GM12878 (cell line): Measurements from ENCODE around the gene PERCC1. TPM values are rescaled to one million over a fixed set of nuclear protein-coding genes. Genes with fewer than 3 reads are reported as not detected.

Experiments used
- ATAC-seq: fragments of 200-7000 bp; cut with Tn5 transposase; 3 replicates; pipeline ENCODE4 v1.9.1; 2020; ENCODE audit warnings: mild to moderate bottlenecking, moderate library complexity
- BruUV-seq: library from RNA; stranded (reverse); fragments of 400-500 nt; replicated peaks from 2 replicates; lab custom pipeline; 2021; lab: Mats Ljungman, UMichigan
- CTCF ChIA-PET: fragments of 300-600 bp; sonication (Branson Sonifier 250); formaldehyde crosslinking; extraction: SDS; loops from one replicate; lab custom pipeline; 2021; ENCODE audit warnings: inconsistent platforms; lab: Yijun Ruan, JAX
- POLR2A ChIA-PET: fragments of 350-600 bp; formaldehyde crosslinking; extraction: SDS; loops from one replicate; lab custom pipeline; 2021; ENCODE audit warnings: inconsistent platforms; lab: Charles Lee
- RAD21 ChIA-PET: fragments of 300-600 bp; sonication (Branson Sonifier 250); formaldehyde crosslinking; loops from one replicate; lab custom pipeline; 2023; ENCODE audit warnings: antibody characterized with exemption; ENCODE audit not compliant: unreplicated experiment; lab: Charles Lee
- SMC1A ChIA-PET: fragments of 300-600 bp; sonication (Branson Sonifier 250); formaldehyde crosslinking; loops from one replicate; lab custom pipeline; 2023; ENCODE audit not compliant: unreplicated experiment, uncharacterized antibody; lab: Charles Lee
- DNase-seq: peaks from one replicate; pipeline ENCODE4 v3.0.0-alpha.2; 2011; ENCODE audit warnings: low read depth, low spot score
- FAIRE-seq: peaks from 3 replicates; lab custom pipeline; 2011; peaks lifted over from hg19 to GRCh38; lab: Jason Lieb, UNC
- H2AFZ ChIP-seq: 2 replicates; pipeline ENCODE4 v1.6.0; 2011; ENCODE audit warnings: low read depth, low read length, control low read depth; ENCODE audit not compliant: control insufficient read depth
- H3K27ac ChIP-seq: 2 replicates; pipeline ENCODE4 v1.5.1; 2011; ENCODE audit warnings: control low read depth; ENCODE audit not compliant: control insufficient read depth, insufficient read depth
- H3K27me3 ChIP-seq, 2 experiments: replicated peaks in 1 of 2; 2 replicates each; pipeline versions ENCODE4 v1.6.0 to v1.6.1; 2011; ENCODE audit warnings: low read length in 1 of 2; ENCODE audit not compliant: control insufficient read depth in 2 of 2, insufficient read depth in 2 of 2
- H3K36me3 ChIP-seq, 2 experiments: 2 replicates each; pipeline ENCODE4 v1.5.1; 2011; ENCODE audit warnings: low read length in 1 of 2; ENCODE audit not compliant: control insufficient read depth in 2 of 2, insufficient read depth in 2 of 2
- H3K4me1 ChIP-seq: 2 replicates; pipeline ENCODE4 v1.6.1; 2011; ENCODE audit warnings: mild to moderate bottlenecking, low read length, moderate library complexity, mixed read lengths; ENCODE audit not compliant: control insufficient read depth, insufficient read depth
- H3K4me2 ChIP-seq: 2 replicates; pipeline ENCODE4 v1.6.0; 2011; ENCODE audit warnings: control low read depth; ENCODE audit not compliant: control insufficient read depth, insufficient read depth
- H3K4me3 ChIP-seq: fragments of 200-600 bp; sonication (generic); 2 replicates; pipeline ENCODE4 v1.5.1; 2016
- H3K79me2 ChIP-seq: 2 replicates; pipeline ENCODE4 v1.6.0; 2011; ENCODE audit warnings: low read length; ENCODE audit not compliant: control insufficient read depth, insufficient read depth
- H3K9ac ChIP-seq: 2 replicates; pipeline ENCODE4 v1.8.0; 2011; ENCODE audit warnings: low read length, control low read depth, mixed read lengths; ENCODE audit not compliant: control insufficient read depth, insufficient read depth
- H3K9me3 ChIP-seq: replicated peaks from 3 replicates; pipeline ENCODE4 v1.5.1; 2011; ENCODE audit warnings: mild to moderate bottlenecking, low read length; ENCODE audit not compliant: control insufficient read depth, insufficient read depth
- H4K20me1 ChIP-seq: 2 replicates; pipeline ENCODE4 v1.6.0; 2011; ENCODE audit not compliant: control insufficient read depth, insufficient read depth
- CHD4 ChIP-seq: fragments of 200-600 bp; sonication (generic); IDR thresholded peaks from 2 replicates; pipeline ENCODE4 v1.6.1; 2016; ENCODE audit warnings: mild to moderate bottlenecking
- E2F8 ChIP-seq: fragments of 450-650 bp; IDR thresholded peaks from 2 replicates; pipeline ENCODE4 v1.6.1; 2018; ENCODE audit warnings: mild to moderate bottlenecking, low read depth, moderate library complexity; ENCODE audit not compliant: partially characterized antibody
- ESRRA ChIP-seq: IDR thresholded peaks from 2 replicates; pipeline ENCODE4 v1.6.1; 2012; ENCODE audit warnings: mild to moderate bottlenecking, low read length, improper control_type of control experiment
- ETV6 ChIP-seq, 2 experiments: fragments of 450-650 bp in 1 of 2; IDR thresholded peaks in 1 of 2; conservative IDR thresholded peaks in 1 of 2; 2 replicates each; pipeline ENCODE4 v1.6.1; 2014; ENCODE audit warnings: antibody characterized with exemption in 1 of 2, borderline replicate concordance in 1 of 2, low read depth in 1 of 2, mild to moderate bottlenecking in 1 of 2, moderate library complexity in 1 of 2
- NFYB ChIP-seq: IDR thresholded peaks from 2 replicates; pipeline ENCODE4 v1.6.1; 2011; ENCODE audit warnings: low read depth, mild to moderate bottlenecking, low read length, improper control_type of control experiment, moderate library complexity; ENCODE audit not compliant: insufficient read depth
- SIX5 ChIP-seq: IDR thresholded peaks from 2 replicates; pipeline ENCODE4 v1.6.1; 2011; ENCODE audit warnings: mild to moderate bottlenecking, low read depth, low read length, moderate library complexity; ENCODE audit not compliant: severe bottlenecking
- whole genome bisulfite sequencing: methylation state at CpG from one replicate; pipeline ENCODE4 v1.1.6; 2016; ENCODE audit warnings: low lambda C conversion rate; ENCODE audit not compliant: insufficient replicate concordance, insufficient coverage; ENCODE audit errors: missing lambda C conversion rate; 5-methylcytosine and 5-hydroxymethylcytosine counted together
- in situ Hi-C: fragments of 300-500 bp; cut with MboI; formaldehyde crosslinking; loops from 9 replicates; pipeline ENCODE4 v1.14.3; 2018; ENCODE audit warnings: mixed read lengths
- intact Hi-C: fragments of 100-400 bp; cut with micrococcal nuclease; formaldehyde crosslinking; loops from one replicate; pipeline ENCODE4 v1.14.2; 2022; ENCODE audit not compliant: unreplicated experiment
- polyA plus RNA-seq, 11 experiments: library from polyadenylated mRNA; depleted of rRNA in 4 of 11; unstranded in 6 of 11; stranded (reverse) in 5 of 11; fragments of >200 nt; fragmentation: Nextera tagmentation in 4 of 11; fragmentation: Illumina TruSeq in 1 of 11; extraction: Ambion mirVana in 4 of 11; extraction: Trizol in 1 of 11; gene quantifications; 1 replicate in 1 of 11; 2 replicates in 10 of 11; pipeline versions ENCODE4 v1.2.1 to v1.2.3, GENCODE V29; 2011 to 2016; ENCODE audit warnings: inconsistent platforms in 2 of 11, missing spikeins in 2 of 11, low read depth in 1 of 11
- total RNA-seq, 4 experiments: library from RNA; depleted of rRNA in 3 of 4; stranded (reverse); fragments of >200 nt in 3 of 4; fragmentation: Illumina TruSeq in 1 of 4; extraction: Trizol in 1 of 4; gene quantifications; 2 replicates each; pipeline versions ENCODE4 v1.2.1 to v1.2.3, GENCODE V29; 2013 to 2021

Gene PERCC1
- total and polyA plus RNA-seq, 10 of the 15 experiments (the other 5 are each of a cell fraction or from before 2014, with no cell fraction given) = not detected

GRCh38 chr16:1434644-1435592, 4.0 kb downstream of the PERCC1 start:
- no TSS peak for BruUV-seq

More at GRCh38 chr16:1434644-1435592, 4.0 kb downstream of the PERCC1 start:
- ChIA-PET SMC1A (no interaction called here), RAD21 (no interaction called here), CTCF (no interaction called here), POLR2A (no interaction called here)
- no peaks in the 10 kb centered on the region for H3K4me1 ChIP-seq
- TF ChIP-seq E2F8 (no peak), CHD4 (no peak), SIX5 (no peak), ETV6 (conservative IDR thresholded peaks at IDR 0.05 in 1 of 2, IDR thresholded peaks at IDR 0.05 in 1 of 2; ENCODE audit: borderline replicate concordance in 1 of 2, low read depth in 1 of 2) (no peak), NFYB (no peak), ESRRA (no peak)
- no peaks in the 10 kb centered on the region for H3K36me3 ChIP-seq
- H3K9me3 ChIP-seq = no peaks in the 10 kb centered on the region
- DNase-seq (no peak), ATAC-seq (no peak), FAIRE-seq (no peak)
- intact Hi-C loops (no loop called here), in situ Hi-C loops (no loop called here)
- no peak overlapping the region for H3K4me3 ChIP-seq
- H3K9ac ChIP-seq = no peak overlapping the region
- H2AFZ ChIP-seq = no peak overlapping the region
- 75% methylated on average over 38 of the region's 40 CpGs for WGBS
- no peak overlapping the region for H3K4me2 ChIP-seq
- no peak overlapping the region for H3K27ac ChIP-seq
- no peaks in the 10 kb centered on the region for H3K79me2 ChIP-seq
- peaks cover 0 to 10% of the 10 kb centered on the region in 2 experiments for H3K27me3 ChIP-seq
- H4K20me1 ChIP-seq = no peaks in the 10 kb centered on the region; the same call in 1 of the 2 replicates
